Ishikawa (cell line): ENCODE measurements around the gene CDC5L.

Source experiments
- CEBPB ChIP-seq: IDR thresholded peaks from 2 replicates; pipeline ENCODE4 v1.6.1; 2012
- CREB1 ChIP-seq: IDR thresholded peaks from 2 replicates; pipeline ENCODE4 v1.6.1; 2012; ENCODE audit warnings: low read depth
- EGR1 ChIP-seq: IDR thresholded peaks from 2 replicates; pipeline ENCODE4 v1.6.1; 2012
- EP300 ChIP-seq: IDR thresholded peaks from 2 replicates; pipeline ENCODE4 v1.6.1; 2012; ENCODE audit warnings: borderline replicate concordance
- FOXM1 ChIP-seq: IDR thresholded peaks from 2 replicates; pipeline ENCODE4 v1.6.1; 2012; ENCODE audit warnings: low read depth, borderline replicate concordance
- MAX ChIP-seq: IDR thresholded peaks from 2 replicates; pipeline ENCODE4 v1.6.1; 2012
- NFIC ChIP-seq: IDR thresholded peaks from 2 replicates; pipeline ENCODE4 v1.6.1; 2012
- RAD21 ChIP-seq: IDR thresholded peaks from 2 replicates; pipeline ENCODE4 v1.6.1; 2012; ENCODE audit warnings: low read depth
- REST ChIP-seq: IDR thresholded peaks from 2 replicates; pipeline ENCODE4 v1.6.1; 2012; ENCODE audit warnings: low read depth, mild to moderate bottlenecking
- TAF1 ChIP-seq: IDR thresholded peaks from 2 replicates; pipeline ENCODE4 v1.6.1; 2012; ENCODE audit warnings: low read depth, mild to moderate bottlenecking
- TCF12 ChIP-seq: IDR thresholded peaks from 2 replicates; pipeline ENCODE4 v1.6.1; 2012; ENCODE audit warnings: low read depth
- TEAD4 ChIP-seq: IDR thresholded peaks from 2 replicates; pipeline ENCODE4 v1.6.1; 2012
- USF1 ChIP-seq: IDR thresholded peaks from 2 replicates; pipeline ENCODE4 v1.6.1; 2012
- YY1 ChIP-seq: IDR thresholded peaks from 2 replicates; pipeline ENCODE4 v1.6.1; 2012; ENCODE audit warnings: low read depth
- ZBTB7A ChIP-seq: IDR thresholded peaks from 2 replicates; pipeline ENCODE4 v1.6.1; 2012; ENCODE audit warnings: low read depth

CDC5L gene

DNA sequence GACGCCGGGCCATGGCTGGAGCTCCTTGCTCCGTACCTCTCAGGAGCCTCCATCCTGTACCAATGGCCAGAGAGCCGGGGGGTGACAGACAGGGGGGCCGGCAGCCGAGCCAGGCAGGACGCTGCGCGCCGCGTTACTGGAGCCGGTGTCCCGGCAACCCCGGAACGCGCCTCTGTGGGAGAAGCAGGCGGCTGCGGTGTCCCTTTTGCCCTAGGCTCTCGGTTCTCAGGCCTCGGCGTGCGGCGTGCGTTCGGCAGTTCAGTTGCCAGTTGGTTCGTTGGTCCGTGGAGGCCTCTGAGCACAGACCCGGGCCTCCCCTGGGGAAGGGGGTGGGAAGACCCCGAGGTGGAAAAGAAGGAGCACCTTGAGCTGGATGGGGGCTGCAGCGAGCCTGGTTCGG is 45.0 kb upstream of the CDC5L start, which contains the start of gene SPATS1:
Gene SPATS1, plus strand, starts transcription at position 162 of the 400 bp plus-strand sequence. CDS start 446 bp downstream, outside the sequence.
- TF ChIP-seq CREB1 (no peak), USF1 (no peak), FOXM1 (no peak), YY1 (no peak), TAF1 (no peak), EGR1 (no peak), NFIC (no peak), REST (no peak), TEAD4 (no peak), MAX (no peak), RAD21 (no peak), EP300 (no peak), ZBTB7A (no peak), CEBPB (no peak), TCF12 (no peak)

DNA sequence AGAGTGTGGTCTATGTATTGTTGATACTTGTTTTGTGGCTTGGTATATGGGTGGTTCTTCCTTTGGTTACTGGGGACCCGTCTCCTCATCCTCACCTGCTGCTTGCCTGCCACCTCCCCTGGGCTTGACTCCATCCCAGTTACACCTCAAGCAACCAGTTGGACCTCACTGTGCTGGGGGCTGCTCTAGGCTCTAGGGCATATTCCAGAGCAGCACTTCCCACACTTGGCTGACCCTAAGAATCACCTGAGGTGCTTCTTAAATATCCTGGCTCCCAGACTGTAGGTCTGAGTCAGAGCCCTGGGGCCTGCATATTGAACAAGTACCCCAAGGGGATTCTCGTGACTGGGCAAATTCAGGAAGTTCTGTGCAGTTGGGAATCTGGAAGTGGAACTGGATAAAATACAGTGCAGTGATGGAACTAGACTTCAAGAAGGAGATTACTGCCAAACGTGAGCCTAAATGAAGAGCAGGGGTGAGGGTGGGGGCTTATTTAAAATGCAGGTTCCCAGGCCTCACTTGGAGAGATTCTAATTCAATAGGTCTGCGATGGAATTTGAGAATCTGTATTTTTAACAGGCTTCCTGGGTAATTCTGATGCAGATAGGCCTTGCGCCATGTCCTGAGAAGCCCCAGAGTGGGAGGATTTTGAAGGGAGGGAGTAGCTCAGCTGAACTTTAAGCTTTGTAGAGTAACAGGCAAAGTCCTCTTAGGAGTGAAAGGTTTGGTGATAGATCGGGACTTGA is 37.4 kb upstream of the CDC5L start:
- TF ChIP-seq REST, result no peak
- no peak for TF ChIP-seq FOXM1
- no peak for TF ChIP-seq TEAD4
- TF ChIP-seq CEBPB, result no peak
- no peak for TF ChIP-seq USF1
- TF ChIP-seq NFIC, result no peak
- TF ChIP-seq CREB1, result no peak
- TF ChIP-seq EP300, result no peak
- TF ChIP-seq EGR1, result no peak
- TF ChIP-seq ZBTB7A, result no peak

DNA sequence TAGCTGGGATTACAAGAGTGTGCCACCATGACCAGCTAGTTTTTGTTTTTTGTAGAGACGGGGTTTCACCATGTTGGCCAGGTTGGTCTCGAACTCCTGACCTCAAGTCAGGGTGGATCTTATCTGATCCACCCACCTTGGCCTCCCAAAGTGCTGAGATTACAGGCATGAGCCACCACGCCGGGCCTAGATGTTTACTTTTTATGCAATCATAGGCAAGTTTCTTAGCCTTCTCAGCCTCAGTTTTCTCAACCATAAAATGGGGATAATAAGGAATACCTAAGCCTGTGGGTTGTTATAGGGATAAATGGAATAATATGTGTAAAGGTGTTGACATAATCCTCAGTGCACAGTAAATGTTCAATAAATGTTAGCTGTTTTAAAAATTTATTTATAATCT is 35.2 kb upstream of the CDC5L start:
- no peak for TF ChIP-seq EGR1
- TF ChIP-seq ZBTB7A, result no peak
- TF ChIP-seq FOXM1, result no peak
- no peak for TF ChIP-seq CREB1
- TF ChIP-seq CEBPB, result no peak
- no peak for TF ChIP-seq EP300
- no peak for TF ChIP-seq NFIC

GRCh38 chr6:44353336-44353735 is 34.2 kb upstream of the CDC5L start:
- TF ChIP-seq RAD21 (no peak), EP300 (no peak), USF1 (no peak), CEBPB (no peak), FOXM1 (no peak), ZBTB7A (no peak)

GRCh38 chr6:44355640-44356039 is 31.9 kb upstream of the CDC5L start:
- TF ChIP-seq TAF1 (no peak), EGR1 (no peak), RAD21 (no peak), CEBPB (no peak), FOXM1 (no peak), USF1 (no peak), TEAD4 (no peak), NFIC (no peak), YY1 (no peak), MAX (no peak), REST (no peak), TCF12 (no peak), CREB1 (no peak), EP300 (no peak), ZBTB7A (no peak)
